NCI-H2029 (cell line): Measurements from ENCODE around the gene TCF7.

Source experiments
- DNase-seq: peaks from one replicate; lab custom pipeline; 2025; lab: John Stamatoyannopoulos, UW

The TCF7 gene

GRCh38 chr5:134113902-134114875, at the start of gene TCF7:
Gene TCF7 (plus strand): TSS chr5:134114681. CDS start chr5:134114907, 226 bp downstream.
- DNase-seq, result peak; percentile 50

DNA sequence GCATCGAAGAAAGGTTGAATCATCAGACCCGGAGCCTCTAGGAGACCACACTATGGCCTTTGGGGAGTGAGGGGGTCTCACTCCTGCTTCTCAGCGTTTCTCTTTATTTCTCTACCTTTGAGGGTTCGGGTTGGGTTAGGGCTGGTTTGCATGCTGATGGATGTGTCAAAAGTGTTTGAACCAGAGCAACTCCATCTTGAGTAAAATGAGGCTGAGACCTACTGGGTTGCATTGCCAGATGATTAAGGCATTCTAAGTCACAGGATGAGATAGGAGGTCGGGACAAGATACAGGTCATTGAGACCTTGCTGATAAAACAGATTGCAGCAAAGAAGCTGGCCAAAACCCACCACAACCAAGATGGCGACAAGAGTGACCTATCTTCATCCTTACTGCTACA, 44.9 kb upstream of the TCF7 start:
- no peak for DNase-seq

- no peak for DNase-seq
These were observed 43.5 kb upstream of the TCF7 start for GRCh38 chr5:134070725-134071613.

GRCh38 chr5:134071614-134072207, 42.8 kb upstream of the TCF7 start:
- DNase-seq, result no peak

DNA sequence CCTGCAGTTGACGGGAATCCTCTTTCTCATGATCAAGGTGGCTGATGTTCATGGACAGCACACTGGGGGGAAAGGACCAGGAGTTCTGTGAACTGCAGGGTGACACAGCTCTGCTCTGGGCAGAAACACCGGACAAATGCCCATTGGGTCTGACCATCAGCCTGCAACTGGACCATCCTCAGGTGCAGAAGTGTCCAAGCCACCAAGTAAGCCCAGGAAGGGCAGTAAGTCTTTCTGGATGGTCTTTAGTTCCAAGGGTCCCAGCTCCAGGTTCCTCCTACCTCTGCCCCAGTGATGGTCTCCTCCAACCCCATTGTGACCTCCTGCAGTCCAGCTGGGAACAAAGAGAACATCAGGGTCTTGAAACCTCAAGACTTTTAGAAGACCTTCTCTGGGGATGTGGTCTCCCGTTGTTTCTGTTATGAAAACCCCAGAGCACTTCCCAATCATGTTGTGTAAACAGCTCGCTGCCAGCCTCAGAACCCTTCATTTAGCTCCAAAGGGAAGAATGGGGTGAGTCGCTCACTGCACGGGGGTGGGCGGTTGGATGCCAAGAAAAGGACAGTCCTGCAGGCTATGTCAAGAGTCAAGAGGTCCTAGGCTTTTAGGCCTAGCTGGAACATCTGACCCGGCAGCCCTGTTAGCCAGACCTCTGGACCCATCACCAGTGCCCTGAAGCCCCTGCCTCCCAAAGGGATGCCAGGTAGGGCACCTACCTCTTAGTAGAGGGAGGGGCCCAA, 41.8 kb upstream of the TCF7 start:
- no peak for DNase-seq

DNA sequence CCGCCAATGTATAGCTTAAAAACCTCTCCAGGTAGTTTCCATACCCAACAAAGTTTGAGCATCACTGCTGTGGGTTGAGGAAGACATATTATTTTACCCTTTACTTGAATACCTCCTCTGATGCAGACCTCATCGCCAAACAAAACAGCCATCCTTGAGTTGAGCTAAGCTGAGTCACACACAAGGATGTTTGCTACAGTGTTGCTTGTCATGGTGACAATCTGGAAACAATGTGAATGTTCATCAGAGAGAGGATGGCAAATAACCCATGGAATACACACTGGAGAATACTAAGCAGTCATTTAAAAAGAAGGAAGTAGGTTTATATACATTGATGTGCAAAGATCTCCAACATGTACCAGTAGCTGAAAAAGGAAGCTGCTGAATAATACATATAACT, 41.1 kb upstream of the TCF7 start:
- DNase-seq, result no peak

- no peak for DNase-seq
These were observed 39.4 kb upstream of the TCF7 start for GRCh38 chr5:134075102-134075501.

DNA sequence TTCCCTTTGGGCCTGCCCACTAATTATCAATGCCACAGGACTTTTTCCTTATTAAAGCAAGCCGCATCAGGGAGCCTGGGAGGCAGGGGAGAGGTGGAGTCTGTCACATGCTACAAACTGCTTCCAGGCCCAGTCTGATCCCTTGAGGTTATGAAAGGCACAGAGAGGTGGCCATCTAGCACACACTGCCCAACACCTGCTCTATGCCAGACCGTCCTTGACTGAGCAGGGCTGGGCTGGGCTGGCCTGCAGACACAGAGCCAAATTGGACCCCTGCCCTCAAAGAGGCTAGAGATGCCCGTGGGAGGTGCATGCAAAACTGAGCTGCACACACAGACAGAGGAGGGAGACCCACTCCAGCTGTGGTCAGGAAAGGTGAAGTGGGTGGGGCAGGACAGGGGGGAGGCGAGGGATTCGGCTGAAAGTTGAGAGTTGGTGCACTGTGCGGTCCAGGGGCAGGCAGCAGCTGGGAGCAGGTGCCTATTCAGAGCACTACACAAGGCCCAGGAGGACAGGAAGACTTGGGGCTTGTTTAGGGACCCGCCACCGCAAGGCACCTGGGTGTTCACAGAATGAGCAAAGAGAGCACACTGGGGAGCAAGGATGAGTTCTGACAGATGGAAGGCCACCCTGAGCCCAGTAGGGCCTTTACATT, 36.4 kb upstream of the TCF7 start:
- DNase-seq, result no peak

- DNase-seq, result no peak
These were observed 34.5 kb upstream of the TCF7 start for GRCh38 chr5:134079748-134080581.

DNA sequence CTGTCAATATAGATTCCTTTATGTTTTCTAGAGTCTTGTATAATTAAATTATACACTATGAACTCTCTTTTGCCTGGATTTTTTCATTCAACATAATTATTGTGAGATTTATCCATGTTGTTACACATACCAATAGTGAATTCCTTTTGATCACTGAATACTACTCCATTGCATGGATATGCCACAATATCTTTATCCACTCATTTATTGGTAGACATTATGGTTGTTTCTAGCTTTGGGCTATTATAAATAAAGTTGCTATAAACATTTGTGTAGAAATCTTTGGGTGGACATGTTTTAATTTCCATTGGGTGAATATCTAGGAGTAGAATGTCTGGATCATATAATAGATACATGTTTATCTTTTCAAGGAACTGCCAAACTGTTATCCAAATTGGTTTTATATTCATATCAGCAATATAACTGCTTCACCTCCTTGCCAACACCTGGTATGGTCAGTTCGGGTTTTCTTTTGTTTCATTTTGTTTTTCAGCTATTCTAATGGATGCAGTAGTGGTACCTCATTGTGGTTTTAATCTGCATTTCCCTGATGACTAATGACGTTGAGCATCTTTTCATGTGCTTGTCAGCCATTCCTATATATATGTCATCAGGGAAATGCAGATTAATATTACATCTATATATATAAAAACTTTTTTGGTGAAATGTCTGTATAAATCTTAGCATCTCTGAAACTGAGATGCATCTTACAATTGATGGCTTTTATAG, 32.1 kb upstream of the TCF7 start:
- no peak for DNase-seq

GRCh38 chr5:134083517-134083916, 31.0 kb upstream of the TCF7 start:
- no peak for DNase-seq

DNA sequence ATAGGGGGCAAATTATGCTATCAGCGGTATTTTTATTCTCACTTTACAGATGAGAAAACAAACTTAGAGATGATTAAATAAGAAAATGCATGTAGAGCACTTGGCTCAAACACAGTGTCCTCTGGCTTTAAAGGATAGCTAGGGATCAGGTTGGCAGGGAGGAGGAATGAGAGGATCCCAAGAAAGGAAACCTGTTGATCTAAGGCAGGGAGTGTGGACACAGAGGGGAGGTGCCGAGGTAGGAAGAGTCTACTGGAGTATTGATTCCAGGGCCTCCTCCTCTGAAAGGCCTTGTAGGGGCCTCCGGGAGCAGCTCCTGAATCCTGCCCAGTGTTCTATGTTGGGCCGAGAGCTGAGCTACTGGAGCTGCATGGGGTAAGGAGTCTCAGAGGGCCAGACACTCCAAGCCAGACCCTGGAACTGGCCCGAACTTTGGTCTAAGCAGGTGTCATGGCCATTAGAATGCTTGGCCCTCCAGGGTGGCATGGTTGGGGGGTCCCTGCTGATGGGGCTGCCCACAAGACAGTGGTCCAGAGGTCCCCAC, 30.4 kb upstream of the TCF7 start:
- DNase-seq, result no peak

- no peak for DNase-seq
These were observed 29.9 kb upstream of the TCF7 start for GRCh38 chr5:134084570-134084969.

DNA sequence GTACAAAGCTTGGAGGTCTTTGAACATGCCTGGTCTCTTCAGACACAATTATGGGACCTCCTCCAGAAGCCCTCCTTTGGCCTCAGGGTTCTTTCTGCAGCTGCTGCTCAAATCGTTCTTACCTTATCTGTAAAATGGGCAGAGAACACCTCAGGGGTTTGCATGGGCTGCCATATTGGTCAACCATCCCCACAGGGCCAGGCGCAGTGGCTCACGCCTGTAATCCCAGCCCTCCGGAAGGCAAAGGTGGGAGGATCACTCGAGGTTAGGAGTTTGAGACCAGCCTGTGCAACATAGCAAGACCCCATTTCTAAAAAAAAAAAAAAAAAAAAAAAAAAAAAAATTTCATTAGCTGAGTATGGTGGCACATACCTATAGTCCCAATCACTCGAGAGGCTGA, 29.1 kb upstream of the TCF7 start:
- no peak for DNase-seq

DNA sequence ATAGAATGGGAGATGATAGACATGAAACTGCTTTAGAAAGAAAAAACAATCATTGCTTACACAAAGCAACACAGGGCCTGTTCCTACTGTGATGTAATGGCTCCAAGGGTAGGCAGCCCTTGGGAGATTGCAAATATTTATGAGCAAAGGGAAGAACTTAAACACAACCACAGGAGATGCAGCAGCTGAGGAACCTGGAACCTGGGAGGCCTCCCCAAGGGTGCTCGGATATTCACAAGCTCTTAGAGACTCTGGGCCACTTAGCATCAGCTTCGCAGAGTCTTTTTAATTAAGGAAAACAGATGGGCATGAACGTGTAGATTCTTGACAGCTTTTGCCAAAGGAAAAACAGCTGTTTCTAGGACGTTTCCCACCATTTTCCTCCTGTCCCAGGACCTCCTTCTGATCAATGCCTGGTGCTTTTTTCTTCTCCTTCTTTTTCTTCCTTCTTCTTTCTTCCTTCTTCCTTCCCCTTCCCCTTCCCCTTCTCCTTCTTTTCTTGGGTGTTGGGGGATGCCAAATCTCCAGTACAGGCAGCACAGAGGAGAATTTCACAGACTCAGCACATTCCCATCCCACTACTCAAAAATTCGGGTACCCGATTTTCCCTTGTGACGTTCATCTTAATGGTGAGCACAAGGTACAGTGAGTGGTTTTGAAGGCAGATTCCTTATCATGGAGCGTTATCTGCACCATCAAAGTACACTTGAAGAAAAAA, 28.1 kb upstream of the TCF7 start:
- DNase-seq, result no peak

DNA sequence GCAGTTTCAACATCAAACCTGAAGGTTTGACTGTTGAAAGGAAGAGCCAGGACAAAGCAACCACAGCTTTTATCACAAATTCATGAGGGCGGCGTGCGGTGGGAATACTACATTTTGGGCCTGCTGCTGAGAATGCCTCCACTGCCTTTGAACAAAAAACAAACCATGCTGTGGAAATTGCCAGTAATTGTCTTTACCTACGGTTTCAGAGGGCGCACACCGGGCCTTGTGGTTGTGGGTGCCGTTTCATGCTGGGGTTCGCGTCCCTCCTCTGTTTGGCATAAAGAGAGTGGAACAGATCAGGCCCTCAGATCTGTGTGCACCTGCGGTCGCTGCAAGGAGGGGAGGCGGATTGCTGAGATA, 27.6 kb upstream of the TCF7 start:
- DNase-seq, result no peak

- DNase-seq, result no peak
These were observed 26.2 kb upstream of the TCF7 start for GRCh38 chr5:134088291-134088690.

DNA sequence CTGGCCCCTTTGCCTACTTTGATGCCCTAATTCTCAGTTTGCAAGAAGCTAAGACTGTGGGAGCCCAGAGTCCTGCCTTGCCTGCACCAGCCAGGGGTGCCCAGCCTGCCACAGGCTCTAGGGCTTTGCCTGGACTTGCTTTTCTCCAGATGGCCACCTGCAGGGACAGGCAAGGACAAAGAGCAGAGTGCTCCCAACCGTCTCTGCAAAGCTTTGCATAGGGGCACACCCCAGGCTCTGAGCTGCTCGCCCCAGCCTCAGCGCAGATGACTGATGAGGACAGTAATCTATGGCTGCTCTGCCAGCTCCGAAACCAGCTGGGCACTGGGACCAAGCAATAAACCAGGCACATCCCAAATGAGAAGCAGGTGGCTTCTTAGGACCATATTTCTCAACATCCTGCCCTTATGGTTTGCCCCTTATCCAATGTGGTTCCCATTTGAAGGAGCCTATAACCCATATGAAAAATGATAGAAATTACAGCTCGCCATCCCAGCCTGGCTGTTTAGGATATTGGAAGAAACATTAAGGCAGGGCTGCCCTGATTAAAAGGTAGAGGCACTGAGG, 25.4 kb upstream of the TCF7 start:
- no peak for DNase-seq
